DOHH2 (cell line): ENCODE data around the gene RNF123.

Experiments
- H3F3A ChIP-seq: fragments of 200-600 bp; sonication (generic), shearing (Covaris generic); 2 replicates; pipeline ENCODE4 v1.6.0; 2016; ENCODE audit warnings: antibody characterized with exemption, mild to moderate bottlenecking; ENCODE audit not compliant: control insufficient read depth, insufficient read depth
- H3K27ac ChIP-seq: fragments of 200-600 bp; sonication (generic); 2 replicates; pipeline ENCODE4 v1.5.1; 2014; ENCODE audit warnings: low read depth, mild to moderate bottlenecking, low read length, moderate library complexity
- H3K27me3 ChIP-seq: fragments of 200-600 bp; sonication (generic); 2 replicates; pipeline ENCODE4 v1.6.1; 2014; ENCODE audit warnings: mild to moderate bottlenecking, low read length, mixed read lengths; ENCODE audit not compliant: control insufficient read depth
- H3K36me3 ChIP-seq: fragments of 200-600 bp; sonication (generic); 2 replicates; pipeline ENCODE4 v1.6.1; 2014; ENCODE audit warnings: mild to moderate bottlenecking, low read length, moderate library complexity, mixed read lengths; ENCODE audit not compliant: control insufficient read depth
- H3K4me1 ChIP-seq: fragments of 200-600 bp; sonication (generic); 2 replicates; pipeline ENCODE4 v1.6.1; 2014; ENCODE audit warnings: mild to moderate bottlenecking, low read length, mixed read lengths; ENCODE audit not compliant: control insufficient read depth
- H3K4me2 ChIP-seq: fragments of 200-600 bp; sonication (generic); 2 replicates; pipeline ENCODE4 v1.6.0; 2014; ENCODE audit warnings: mild to moderate bottlenecking, low read length, moderate library complexity
- H3K4me3 ChIP-seq: fragments of 200-600 bp; sonication (generic); 2 replicates; pipeline ENCODE4 v1.5.1; 2014; ENCODE audit warnings: mild to moderate bottlenecking, low read length, mixed read lengths
- H3K79me2 ChIP-seq: fragments of 200-600 bp; sonication (generic); 2 replicates; pipeline ENCODE4 v1.6.1; 2014; ENCODE audit warnings: mild to moderate bottlenecking, low read length, mixed read lengths; ENCODE audit not compliant: control insufficient read depth
- H3K9me2 ChIP-seq: fragments of 200-600 bp; sonication (generic); replicated peaks from 2 replicates; pipeline ENCODE4 v1.6.1; 2014; ENCODE audit warnings: mild to moderate bottlenecking, low read length, mixed read lengths; ENCODE audit not compliant: control insufficient read depth
- H3K9me3 ChIP-seq: fragments of 200-600 bp; sonication (generic); 2 replicates; pipeline ENCODE4 v1.6.1; 2014; ENCODE audit warnings: antibody characterized with exemption, low read length, mixed read lengths; ENCODE audit not compliant: control insufficient read depth, insufficient read depth
- H4K20me1 ChIP-seq: fragments of 200-600 bp; sonication (generic); 2 replicates; pipeline ENCODE4 v1.6.0; 2014; ENCODE audit warnings: low read depth, mild to moderate bottlenecking, antibody characterized with exemption, low read length, moderate library complexity; ENCODE audit not compliant: control insufficient read depth, insufficient read depth
- EZH2phosphoT487 ChIP-seq: fragments of 200-600 bp; sonication (generic); IDR thresholded peaks from 2 replicates; pipeline ENCODE4 v1.6.1; 2017; ENCODE audit warnings: borderline replicate concordance, mild to moderate bottlenecking, antibody characterized with exemption, low read length, moderate library complexity, mixed read lengths
- TF ChIP-seq, protein P1 (sequence below): fragments of 200-600 bp; sonication (generic); IDR thresholded peaks from one replicate; pipeline ENCODE4 v1.5.1; 2014; ENCODE audit warnings: antibody characterized with exemption, mild to moderate bottlenecking, low read depth, low read length; ENCODE audit not compliant: poor library complexity, severe bottlenecking

Gene RNF123

DNA sequence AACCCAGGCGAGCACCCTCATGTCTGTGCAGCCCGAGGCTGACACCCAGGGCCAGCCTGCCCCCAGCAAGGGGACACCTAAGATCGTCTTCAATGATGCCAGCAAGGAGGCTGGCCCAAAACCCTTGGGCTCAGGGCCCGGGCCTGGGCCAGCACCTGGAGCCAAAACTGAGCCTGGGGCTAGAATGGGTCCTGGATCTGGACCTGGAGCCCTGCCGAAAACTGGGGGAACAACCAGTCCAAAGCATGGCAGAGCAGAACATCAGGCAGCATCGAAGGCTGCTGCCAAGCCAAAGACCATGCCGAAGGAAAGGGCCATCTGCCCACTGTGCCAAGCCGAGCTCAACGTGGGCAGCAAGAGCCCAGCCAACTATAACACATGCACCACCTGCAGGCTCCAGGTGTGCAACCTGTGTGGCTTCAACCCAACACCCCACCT lies 46.6 kb upstream of the RNF123 start:
- H3K27ac ChIP-seq: no peak overlapping the region
- no peaks in the 10 kb centered on the region for H3K79me2 ChIP-seq
- TF ChIP-seq, protein P1, sequence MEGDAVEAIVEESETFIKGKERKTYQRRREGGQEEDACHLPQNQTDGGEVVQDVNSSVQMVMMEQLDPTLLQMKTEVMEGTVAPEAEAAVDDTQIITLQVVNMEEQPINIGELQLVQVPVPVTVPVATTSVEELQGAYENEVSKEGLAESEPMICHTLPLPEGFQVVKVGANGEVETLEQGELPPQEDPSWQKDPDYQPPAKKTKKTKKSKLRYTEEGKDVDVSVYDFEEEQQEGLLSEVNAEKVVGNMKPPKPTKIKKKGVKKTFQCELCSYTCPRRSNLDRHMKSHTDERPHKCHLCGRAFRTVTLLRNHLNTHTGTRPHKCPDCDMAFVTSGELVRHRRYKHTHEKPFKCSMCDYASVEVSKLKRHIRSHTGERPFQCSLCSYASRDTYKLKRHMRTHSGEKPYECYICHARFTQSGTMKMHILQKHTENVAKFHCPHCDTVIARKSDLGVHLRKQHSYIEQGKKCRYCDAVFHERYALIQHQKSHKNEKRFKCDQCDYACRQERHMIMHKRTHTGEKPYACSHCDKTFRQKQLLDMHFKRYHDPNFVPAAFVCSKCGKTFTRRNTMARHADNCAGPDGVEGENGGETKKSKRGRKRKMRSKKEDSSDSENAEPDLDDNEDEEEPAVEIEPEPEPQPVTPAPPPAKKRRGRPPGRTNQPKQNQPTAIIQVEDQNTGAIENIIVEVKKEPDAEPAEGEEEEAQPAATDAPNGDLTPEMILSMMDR: no peak
- TF ChIP-seq EZH2phosphoT487: no peak

DNA sequence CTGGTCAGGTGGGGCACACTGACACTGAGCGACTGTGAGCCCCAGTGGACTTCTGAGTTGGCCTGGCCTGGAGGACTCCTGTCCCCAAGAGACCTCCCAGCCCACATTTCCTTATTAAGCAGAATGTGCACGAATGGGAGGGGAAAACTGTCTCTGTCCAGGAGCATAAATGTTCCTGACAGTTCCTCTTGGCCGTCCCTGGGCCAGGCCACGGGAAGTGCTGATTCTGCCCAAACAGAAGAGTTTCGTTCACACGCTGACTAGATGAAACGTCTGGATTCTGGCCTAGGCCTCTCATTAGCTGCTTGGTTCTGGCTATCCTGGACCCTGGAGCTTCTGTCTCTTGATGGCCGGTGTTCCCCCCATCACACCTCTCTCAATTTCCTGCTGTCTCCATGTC lies 44.7 kb upstream of the RNF123 start:
- H3F3A ChIP-seq: no peaks in the 10 kb centered on the region
- no peak overlapping the region for H3K27ac ChIP-seq
- H3K79me2 ChIP-seq: no peaks in the 10 kb centered on the region
- H3K9me2 ChIP-seq: no peaks in the 10 kb centered on the region
- H3K4me3 ChIP-seq: no peak overlapping the region
- H3K27me3 ChIP-seq: peaks cover 5% of the 10 kb centered on the region; the same call in 1 of the 2 replicates
- peaks cover 5% of the 10 kb centered on the region; the same call in 1 of the 2 replicates for H3K4me1 ChIP-seq
- no peaks in the 10 kb centered on the region for H3K36me3 ChIP-seq
- H3K9me3 ChIP-seq: no peaks in the 10 kb centered on the region
- H4K20me1 ChIP-seq: no peaks in the 10 kb centered on the region
- no peak overlapping the region for H3K4me2 ChIP-seq
- TF ChIP-seq, protein P1: no peak
- no peak for TF ChIP-seq EZH2phosphoT487

More for the DNA sequence above, 46.6 kb upstream of the RNF123 start:
- peaks cover 13% of the 10 kb centered on the region for H3K27me3 ChIP-seq
- H3K9me2 ChIP-seq: no peaks in the 10 kb centered on the region
- H3K4me1 ChIP-seq: peaks cover 1% of the 10 kb centered on the region; the same call in 1 of the 2 replicates
- no peak overlapping the region for H3K4me2 ChIP-seq
- no peak overlapping the region for H3K4me3 ChIP-seq
- no peaks in the 10 kb centered on the region for H3K36me3 ChIP-seq
- H3F3A ChIP-seq: no peaks in the 10 kb centered on the region
- no peaks in the 10 kb centered on the region for H4K20me1 ChIP-seq
- H3K9me3 ChIP-seq: no peaks in the 10 kb centered on the region

DNA sequence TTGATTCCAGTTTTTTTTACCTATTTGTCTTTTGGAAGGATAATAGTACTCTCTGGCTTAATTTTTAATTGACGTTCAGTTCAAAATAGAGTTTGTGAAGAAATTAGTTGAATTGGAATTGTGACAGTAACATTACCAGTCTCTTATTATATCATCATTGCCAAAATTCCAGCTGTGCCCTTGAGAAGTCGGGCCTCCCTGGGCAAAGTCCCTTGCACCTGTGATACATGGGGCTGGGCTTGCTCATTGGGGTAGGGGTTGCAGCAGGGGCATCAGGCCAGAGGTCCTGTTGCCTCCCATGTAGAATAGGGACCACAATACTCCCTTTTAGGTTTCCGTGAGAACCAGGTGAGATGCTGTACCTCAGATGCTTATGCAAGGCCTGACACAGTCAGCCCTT lies 43.1 kb upstream of the RNF123 start:
- no peaks in the 10 kb centered on the region for H3K9me3 ChIP-seq
- H3K27ac ChIP-seq: no peak overlapping the region
- H3K27me3 ChIP-seq: 0 out of 2 replicates have a peak, but pooled peaks cover 2% of the 10 kb centered on the region
- no peak overlapping the region for H3K4me2 ChIP-seq
- no peak for TF ChIP-seq EZH2phosphoT487
- TF ChIP-seq, protein P1: no peak
- H4K20me1 ChIP-seq: no peaks in the 10 kb centered on the region
- H3K36me3 ChIP-seq: no peaks in the 10 kb centered on the region
- H3K4me3 ChIP-seq: no peak overlapping the region
- H3K79me2 ChIP-seq: no peaks in the 10 kb centered on the region
- H3K9me2 ChIP-seq: no peaks in the 10 kb centered on the region
- no peaks in the 10 kb centered on the region for H3F3A ChIP-seq
- H3K4me1 ChIP-seq: peaks cover 5% of the 10 kb centered on the region; the same call in 1 of the 2 replicates

DNA sequence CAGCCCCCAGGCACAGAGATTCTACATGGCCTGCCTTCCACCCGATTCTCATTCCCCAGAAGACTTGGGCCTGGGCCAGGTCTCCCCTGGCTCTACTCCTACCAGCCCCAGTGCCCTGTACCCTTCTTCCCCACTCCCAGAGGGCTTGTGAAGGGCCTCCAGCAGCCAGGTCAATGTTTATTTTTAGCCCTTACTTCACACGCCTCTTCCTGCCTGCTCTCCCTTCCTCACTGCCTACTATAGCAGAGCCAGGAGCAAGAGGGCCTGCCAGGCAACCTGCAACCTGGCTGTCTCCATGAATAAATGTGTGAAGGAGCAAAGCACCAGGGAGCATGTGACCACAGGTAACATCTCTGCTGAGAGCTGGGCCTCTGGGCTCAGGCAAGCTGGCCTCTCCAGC lies 41.6 kb upstream of the RNF123 start:
- Histone ChIP-seq H3K79me2 (no peaks in the 10 kb centered on the region), H3K4me3 (no peak overlapping the region), H3K4me2 (no peak overlapping the region), H3K9me3 (no peaks in the 10 kb centered on the region), H4K20me1 (no peaks in the 10 kb centered on the region), H3F3A (no peaks in the 10 kb centered on the region), H3K4me1 (peaks cover 5% of the 10 kb centered on the region; the same call in 1 of the 2 replicates), H3K9me2 (no peaks in the 10 kb centered on the region), H3K27me3 (0 out of 2 replicates have a peak, but pooled peaks cover 2% of the 10 kb centered on the region), H3K27ac (no peak overlapping the region), H3K36me3 (no peaks in the 10 kb centered on the region)
- TF ChIP-seq EZH2phosphoT487: no peak
- TF ChIP-seq, protein P1: no peak
